Measurements from ENCODE around the gene FTO. TPM values are rescaled to one million over a fixed set of nuclear protein-coding genes. Genes with fewer than 3 reads are reported as not detected.

The FTO gene
- total and polyA plus RNA-seq, 2 donors from 2014 or later = 22.3 to 116 TPM

DNA sequence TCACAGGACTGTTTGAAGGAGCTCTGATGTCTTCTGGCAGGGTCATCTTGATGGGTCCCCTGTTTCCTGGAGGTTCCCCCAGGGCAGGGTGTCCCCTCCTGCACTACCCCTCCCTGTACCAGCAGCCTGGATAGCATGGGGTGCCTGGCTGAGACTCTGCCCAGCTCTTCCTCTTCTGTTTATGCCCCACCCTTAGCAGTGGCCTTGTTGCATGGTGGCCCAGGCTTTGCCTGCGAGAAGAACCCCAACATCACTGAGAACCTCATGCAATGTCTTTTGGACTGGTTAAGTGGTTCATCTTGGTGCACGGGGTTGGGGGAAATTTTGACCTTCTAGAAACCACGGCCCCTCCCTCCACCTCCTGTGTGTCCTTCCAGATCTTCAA, 460.8 kb downstream of the FTO start:
- Histone ChIP-seq H3K36me3 (ENCODE audit: control insufficient read depth in 2 of 3, insufficient read depth in 3 of 3, low read length in 3 of 3) (no peaks in the 10 kb centered on the region), H3K4me1 (ENCODE audit: control insufficient read depth in 2 of 3, insufficient read depth in 2 of 3, low read depth in 1 of 3, low read length in 3 of 3) (no peaks in the 10 kb centered on the region), H3K9ac (ENCODE audit: low read length in 3 of 3) (no peak overlapping the region), H3K27me3 (ENCODE audit: control insufficient read depth, insufficient read depth, low read length) (no peaks in the 10 kb centered on the region), H3K9me3 (ENCODE audit: control insufficient read depth in 2 of 3, insufficient read depth in 1 of 3, low read length in 3 of 3) (no peaks in the 10 kb centered on the region), H3K27ac (ENCODE audit: low read depth in 2 of 2, low read length in 2 of 2) (no peak overlapping the region), H3K4me3 (ENCODE audit: low read length in 3 of 3) (no peak overlapping the region)
- intact Hi-C loops (cut with DNase I) = no loop called here
- TF ChIP-seq, protein P1, sequence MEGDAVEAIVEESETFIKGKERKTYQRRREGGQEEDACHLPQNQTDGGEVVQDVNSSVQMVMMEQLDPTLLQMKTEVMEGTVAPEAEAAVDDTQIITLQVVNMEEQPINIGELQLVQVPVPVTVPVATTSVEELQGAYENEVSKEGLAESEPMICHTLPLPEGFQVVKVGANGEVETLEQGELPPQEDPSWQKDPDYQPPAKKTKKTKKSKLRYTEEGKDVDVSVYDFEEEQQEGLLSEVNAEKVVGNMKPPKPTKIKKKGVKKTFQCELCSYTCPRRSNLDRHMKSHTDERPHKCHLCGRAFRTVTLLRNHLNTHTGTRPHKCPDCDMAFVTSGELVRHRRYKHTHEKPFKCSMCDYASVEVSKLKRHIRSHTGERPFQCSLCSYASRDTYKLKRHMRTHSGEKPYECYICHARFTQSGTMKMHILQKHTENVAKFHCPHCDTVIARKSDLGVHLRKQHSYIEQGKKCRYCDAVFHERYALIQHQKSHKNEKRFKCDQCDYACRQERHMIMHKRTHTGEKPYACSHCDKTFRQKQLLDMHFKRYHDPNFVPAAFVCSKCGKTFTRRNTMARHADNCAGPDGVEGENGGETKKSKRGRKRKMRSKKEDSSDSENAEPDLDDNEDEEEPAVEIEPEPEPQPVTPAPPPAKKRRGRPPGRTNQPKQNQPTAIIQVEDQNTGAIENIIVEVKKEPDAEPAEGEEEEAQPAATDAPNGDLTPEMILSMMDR (IDR thresholded peaks at IDR 0.05; ENCODE audit: borderline replicate concordance, extremely low read depth, insufficient read depth) = no peak
- FAIRE-seq = no peak
- no peak for DNase-seq

DNA sequence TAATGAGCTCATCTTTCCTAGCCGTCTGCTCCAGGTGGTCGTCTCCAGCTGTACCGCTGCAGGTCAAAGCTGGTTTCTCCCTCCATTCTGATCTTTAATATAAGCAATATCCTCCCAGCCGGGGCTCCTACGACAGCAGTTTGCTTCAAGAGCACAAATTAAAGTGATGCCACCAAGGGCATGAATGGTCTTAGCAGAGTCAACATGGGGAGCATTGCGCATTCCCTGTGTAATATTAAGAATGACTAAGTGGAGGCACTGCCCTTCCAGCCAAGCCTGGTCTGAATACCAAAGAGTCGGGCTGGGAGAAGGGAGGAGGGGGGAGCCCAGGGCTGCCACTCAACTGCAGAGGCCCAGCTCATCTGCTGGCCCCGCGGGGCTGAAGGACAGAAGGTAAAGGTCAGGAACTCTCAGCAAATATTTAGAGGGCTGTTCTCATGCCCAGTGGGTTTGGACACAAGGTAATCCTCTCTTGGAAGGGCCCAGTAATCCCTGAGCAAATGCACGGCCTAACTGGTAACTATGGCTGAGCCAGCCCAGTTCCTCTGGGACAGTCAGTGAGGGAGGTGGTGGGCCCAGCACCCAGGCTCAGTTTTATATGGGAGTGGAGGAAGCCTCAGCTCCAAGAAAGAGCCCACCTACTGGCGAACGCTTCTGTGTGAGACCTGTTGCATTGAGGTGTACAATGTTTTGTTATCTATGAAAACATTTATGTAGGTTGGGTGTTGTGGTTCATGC, 461.4 kb downstream of the FTO start:
- TF ChIP-seq, protein P1 (IDR thresholded peaks at IDR 0.05; ENCODE audit: borderline replicate concordance, extremely low read depth, insufficient read depth) = no peak
- H3K4me1 ChIP-seq (ENCODE audit: control insufficient read depth in 2 of 3, insufficient read depth in 2 of 3, low read depth in 1 of 3, low read length in 3 of 3) = no peaks in the 10 kb centered on the region
- H3K9me3 ChIP-seq (ENCODE audit: control insufficient read depth in 2 of 3, insufficient read depth in 1 of 3, low read length in 3 of 3) = no peaks in the 10 kb centered on the region
- H3K4me3 ChIP-seq (ENCODE audit: low read length in 3 of 3) = no peak overlapping the region
- no peak for DNase-seq
- no peak overlapping the region for H3K9ac ChIP-seq (ENCODE audit: low read length in 3 of 3)
- no peaks in the 10 kb centered on the region for H3K36me3 ChIP-seq (ENCODE audit: control insufficient read depth in 2 of 3, insufficient read depth in 3 of 3, low read length in 3 of 3)
- intact Hi-C loops (cut with DNase I) = no loop called here
- no peak for FAIRE-seq
- H3K27ac ChIP-seq (ENCODE audit: low read depth in 2 of 2, low read length in 2 of 2) = no peak overlapping the region
- H3K27me3 ChIP-seq (ENCODE audit: control insufficient read depth, insufficient read depth, low read length) = no peaks in the 10 kb centered on the region

DNA sequence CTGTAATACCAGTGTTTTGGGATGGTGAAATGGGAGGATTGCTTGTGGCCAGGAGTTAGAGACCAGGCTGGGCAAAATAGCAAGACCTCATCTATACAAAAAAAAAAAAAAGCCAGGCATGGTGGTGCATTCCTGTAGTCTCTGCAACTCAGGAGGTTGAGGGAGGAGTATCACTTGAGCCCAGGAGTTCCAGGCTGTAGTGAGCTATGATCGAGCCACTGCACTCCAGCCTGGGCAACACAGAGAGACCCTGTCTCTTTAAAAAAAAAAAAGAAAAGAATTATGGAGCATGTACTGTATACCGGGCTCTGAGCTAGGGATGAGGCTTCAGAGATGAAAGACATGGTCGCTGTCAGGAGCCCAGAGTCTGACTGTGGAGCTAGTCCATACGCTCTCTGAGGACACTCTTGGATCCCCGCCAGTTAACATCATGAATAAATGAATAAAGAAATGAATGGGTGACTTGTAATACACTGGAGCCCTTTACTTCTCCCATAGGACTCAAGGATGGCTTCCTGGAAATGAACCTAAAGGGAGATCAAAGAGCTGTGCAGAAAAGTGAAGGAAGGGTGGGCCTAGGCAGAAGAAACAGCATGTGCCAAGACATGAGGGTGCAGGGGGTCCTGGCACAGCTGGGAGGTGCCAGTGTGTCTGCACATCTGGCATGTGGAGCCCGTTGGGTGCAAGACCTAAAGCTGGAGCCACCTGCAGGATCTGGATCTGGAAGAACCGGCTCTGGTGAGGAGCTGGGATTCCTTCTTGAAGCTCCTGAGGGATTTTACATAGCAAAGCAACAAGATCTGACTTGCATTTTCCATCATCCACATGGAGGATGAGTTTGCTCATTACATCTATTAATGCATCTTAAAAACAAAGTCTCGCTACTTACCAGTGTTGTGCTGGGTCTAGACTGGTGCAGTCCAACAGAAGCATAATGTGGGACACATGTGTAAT, 462.2 kb downstream of the FTO start:
- H3K4me3 ChIP-seq (ENCODE audit: low read length in 3 of 3) = no peak overlapping the region
- no peak overlapping the region for H3K27ac ChIP-seq (ENCODE audit: low read depth in 2 of 2, low read length in 2 of 2)
- TF ChIP-seq, protein P1 (IDR thresholded peaks at IDR 0.05; ENCODE audit: borderline replicate concordance, extremely low read depth, insufficient read depth) = no peak
- no peaks in the 10 kb centered on the region for H3K9me3 ChIP-seq (ENCODE audit: control insufficient read depth in 2 of 3, insufficient read depth in 1 of 3, low read length in 3 of 3)
- intact Hi-C loops (cut with DNase I) = no loop called here
- no peaks in the 10 kb centered on the region for H3K27me3 ChIP-seq (ENCODE audit: control insufficient read depth, insufficient read depth, low read length)
- no peak overlapping the region for H3K9ac ChIP-seq (ENCODE audit: low read length in 3 of 3)
- H3K36me3 ChIP-seq (ENCODE audit: control insufficient read depth in 2 of 3, insufficient read depth in 3 of 3, low read length in 3 of 3) = no peaks in the 10 kb centered on the region
- no peaks in the 10 kb centered on the region for H3K4me1 ChIP-seq (ENCODE audit: control insufficient read depth in 2 of 3, insufficient read depth in 2 of 3, low read depth in 1 of 3, low read length in 3 of 3)
- DNase-seq (no peak), FAIRE-seq (no peak)

Measured in kidney (tissue), 14 donors.